Measurements from ENCODE around the gene NEURL3. TPM values are rescaled to one million over a fixed set of nuclear protein-coding genes. Genes with fewer than 3 reads are reported as not detected.

NEURL3 gene
- total and polyA plus RNA-seq, 4 donors = 0.24 to 2.1 (median 0.72) TPM

DNA sequence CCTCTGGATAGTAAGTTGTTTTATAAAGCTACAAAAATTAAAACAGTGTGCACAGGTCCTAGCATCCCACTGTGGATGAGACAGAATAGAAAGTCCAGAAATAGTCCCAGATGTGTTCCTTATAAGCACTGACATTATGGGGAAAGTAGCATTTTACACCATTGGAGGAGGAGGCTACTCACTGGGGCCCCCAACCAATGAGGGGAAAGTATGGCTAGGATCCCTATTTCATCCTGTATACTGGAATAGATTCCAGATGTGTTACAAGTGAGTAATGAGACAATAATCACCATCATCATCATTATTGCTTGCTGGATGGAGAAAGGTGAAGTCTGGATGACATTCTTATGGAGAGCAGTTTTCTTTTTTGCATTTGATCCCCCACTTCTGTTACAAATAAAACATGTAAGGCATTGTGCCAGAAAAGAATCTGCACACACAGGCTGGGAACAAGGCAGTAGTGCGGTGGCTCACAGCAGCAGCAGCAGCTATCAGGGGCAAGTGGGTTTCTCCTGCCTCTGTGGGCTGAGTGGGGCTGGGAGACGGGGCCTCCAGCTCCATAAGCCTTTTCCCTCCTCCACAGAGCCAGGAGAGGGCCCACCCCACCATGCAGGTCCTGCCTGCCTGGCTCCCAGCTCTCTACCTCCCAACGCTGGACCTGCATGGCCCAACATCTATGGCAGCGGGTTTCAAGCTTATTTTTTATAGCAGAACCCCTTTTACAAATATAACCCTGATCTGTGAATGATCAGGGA, 36.4 kb upstream of the NEURL3 start:
- no peaks in the 10 kb centered on the region for H3K27me3 ChIP-seq (ENCODE audit: control insufficient read depth in 3 of 3, insufficient read depth in 3 of 3, low read length in 2 of 3)
- TF ChIP-seq, protein P1, sequence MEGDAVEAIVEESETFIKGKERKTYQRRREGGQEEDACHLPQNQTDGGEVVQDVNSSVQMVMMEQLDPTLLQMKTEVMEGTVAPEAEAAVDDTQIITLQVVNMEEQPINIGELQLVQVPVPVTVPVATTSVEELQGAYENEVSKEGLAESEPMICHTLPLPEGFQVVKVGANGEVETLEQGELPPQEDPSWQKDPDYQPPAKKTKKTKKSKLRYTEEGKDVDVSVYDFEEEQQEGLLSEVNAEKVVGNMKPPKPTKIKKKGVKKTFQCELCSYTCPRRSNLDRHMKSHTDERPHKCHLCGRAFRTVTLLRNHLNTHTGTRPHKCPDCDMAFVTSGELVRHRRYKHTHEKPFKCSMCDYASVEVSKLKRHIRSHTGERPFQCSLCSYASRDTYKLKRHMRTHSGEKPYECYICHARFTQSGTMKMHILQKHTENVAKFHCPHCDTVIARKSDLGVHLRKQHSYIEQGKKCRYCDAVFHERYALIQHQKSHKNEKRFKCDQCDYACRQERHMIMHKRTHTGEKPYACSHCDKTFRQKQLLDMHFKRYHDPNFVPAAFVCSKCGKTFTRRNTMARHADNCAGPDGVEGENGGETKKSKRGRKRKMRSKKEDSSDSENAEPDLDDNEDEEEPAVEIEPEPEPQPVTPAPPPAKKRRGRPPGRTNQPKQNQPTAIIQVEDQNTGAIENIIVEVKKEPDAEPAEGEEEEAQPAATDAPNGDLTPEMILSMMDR (IDR thresholded peaks at IDR 0.05; ENCODE audit: control extremely low read depth, extremely low read depth) = no peak
- no peak for ATAC-seq (ENCODE audit: insufficient read depth, low FRiP score)
- DNase-seq = no peak
- WGBS, 2 donors = 94 to 95% methylated on average over 4 of the region's 4 CpGs
- peaks cover 0 to 2% (median 0%) of the 10 kb centered on the region in 4 donors for H3K9me3 ChIP-seq (ENCODE audit: control insufficient read depth in 4 of 4, insufficient read depth in 3 of 4, low read length in 3 of 4)
- no peak overlapping the region for H3K27ac ChIP-seq (ENCODE audit: low read depth in 1 of 2, low read length in 1 of 2)
- H3K36me3 ChIP-seq (ENCODE audit: control insufficient read depth in 4 of 4, insufficient read depth in 4 of 4, low read length in 4 of 4) = peaks cover 0 to 13% (median 0%) of the 10 kb centered on the region in 4 donors
- H3K9ac ChIP-seq (ENCODE audit: insufficient read depth in 1 of 2, low read length in 2 of 2) = no peak overlapping the region
- peaks cover 0 to 27% (median 0%) of the 10 kb centered on the region in 5 donors for H3K4me1 ChIP-seq (ENCODE audit: control insufficient read depth in 5 of 5, insufficient read depth in 5 of 5, low read length in 5 of 5)
- no peak overlapping the region for H3K4me3 ChIP-seq

DNA sequence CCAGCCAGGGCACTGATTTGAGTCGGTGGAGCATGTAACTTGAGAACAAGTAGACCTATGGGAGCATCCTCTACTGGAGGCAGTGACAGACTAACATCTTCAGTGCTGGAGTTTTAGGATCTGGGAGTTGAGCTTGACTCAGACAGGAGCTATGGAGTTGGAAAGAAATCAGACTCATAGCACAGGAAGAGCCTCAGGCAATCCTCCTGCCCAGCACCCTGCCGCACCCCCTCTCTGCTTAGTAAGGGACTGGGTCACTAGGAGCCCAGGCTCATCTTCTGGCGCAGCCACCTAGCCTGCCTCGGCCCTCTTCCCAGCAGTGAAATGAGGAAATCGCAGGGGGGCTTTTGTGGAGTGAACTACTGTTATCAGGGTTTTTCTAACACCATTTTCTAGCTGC, 35.0 kb upstream of the NEURL3 start:
- H3K27ac ChIP-seq (ENCODE audit: low read depth in 1 of 2, low read length in 1 of 2) = no peak overlapping the region
- peaks cover 0 to 28% (median 0%) of the 10 kb centered on the region in 5 donors for H3K4me1 ChIP-seq (ENCODE audit: control insufficient read depth in 5 of 5, insufficient read depth in 5 of 5, low read length in 5 of 5)
- no peak for DNase-seq
- H3K4me3 ChIP-seq = no peak overlapping the region
- no peaks in the 10 kb centered on the region for H3K27me3 ChIP-seq (ENCODE audit: control insufficient read depth in 3 of 3, insufficient read depth in 3 of 3, low read length in 2 of 3)
- ATAC-seq (ENCODE audit: insufficient read depth, low FRiP score) = no peak
- no peaks in the 10 kb centered on the region for H3K9me3 ChIP-seq (ENCODE audit: control insufficient read depth in 4 of 4, insufficient read depth in 3 of 4, low read length in 3 of 4)
- no peak overlapping the region for H3K9ac ChIP-seq (ENCODE audit: insufficient read depth in 1 of 2, low read length in 2 of 2)
- TF ChIP-seq, protein P1 (IDR thresholded peaks at IDR 0.05; ENCODE audit: control extremely low read depth, extremely low read depth) = no peak
- H3K36me3 ChIP-seq (ENCODE audit: control insufficient read depth in 4 of 4, insufficient read depth in 4 of 4, low read length in 4 of 4) = peaks cover 0 to 8% (median 0%) of the 10 kb centered on the region in 4 donors
- 78 to 86% methylated on average over 5 of the region's 5 CpGs for WGBS, 2 donors

DNA sequence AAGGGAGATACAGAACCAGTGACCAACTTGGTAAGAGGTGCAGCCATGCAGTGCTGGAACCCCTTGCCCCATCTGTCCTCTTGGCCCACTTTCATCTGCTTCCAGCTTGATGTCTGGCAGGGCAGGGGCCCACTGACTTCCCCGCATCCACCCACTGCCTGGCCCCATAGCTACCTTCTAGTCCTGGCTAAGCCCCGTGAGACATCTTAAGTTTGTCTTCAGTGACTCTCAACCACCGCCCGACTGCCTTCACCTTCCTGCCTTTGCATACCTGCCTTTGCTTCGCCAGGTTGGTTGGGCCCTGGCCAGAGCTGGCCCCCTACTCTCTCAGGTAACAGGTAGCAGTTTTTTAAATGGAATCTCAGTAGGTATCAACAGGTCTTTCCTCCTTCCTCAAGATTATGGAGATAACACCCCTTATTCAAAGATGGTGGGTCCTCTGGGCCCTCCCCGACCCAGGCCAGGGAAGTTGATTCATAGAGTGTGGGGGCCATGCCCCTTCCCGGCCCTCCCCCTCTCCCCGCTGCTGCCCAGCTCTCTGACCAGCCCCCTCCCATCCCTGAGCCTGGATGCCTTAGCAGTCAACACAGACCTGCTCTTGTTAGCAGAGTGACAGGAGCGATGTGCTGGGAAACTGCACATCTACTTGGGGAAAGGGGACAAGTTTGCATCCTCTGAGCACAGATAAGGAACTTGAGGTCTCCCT, 34.2 kb upstream of the NEURL3 start:
- H3K27ac ChIP-seq (ENCODE audit: low read depth in 1 of 2, low read length in 1 of 2) = peak overlapping the region in 1 of 2 donors; percentile 94
- H3K36me3 ChIP-seq (ENCODE audit: control insufficient read depth in 4 of 4, insufficient read depth in 4 of 4, low read length in 4 of 4) = peaks cover 0 to 8% (median 0%) of the 10 kb centered on the region in 4 donors
- no peak overlapping the region for H3K4me3 ChIP-seq
- no peak for DNase-seq
- H3K9ac ChIP-seq (ENCODE audit: insufficient read depth in 1 of 2, low read length in 2 of 2) = peak overlapping the region in 1 of 2 donors; percentile 17
- TF ChIP-seq, protein P1 (IDR thresholded peaks at IDR 0.05; ENCODE audit: control extremely low read depth, extremely low read depth) = no peak
- no peaks in the 10 kb centered on the region for H3K9me3 ChIP-seq (ENCODE audit: control insufficient read depth in 4 of 4, insufficient read depth in 3 of 4, low read length in 3 of 4)
- H3K27me3 ChIP-seq (ENCODE audit: control insufficient read depth in 3 of 3, insufficient read depth in 3 of 3, low read length in 2 of 3) = no peaks in the 10 kb centered on the region
- ATAC-seq (ENCODE audit: insufficient read depth, low FRiP score) = no peak
- 85 to 86% methylated on average over 9 of the region's 9 CpGs for WGBS, 2 donors
- peaks cover 0 to 30% (median 5%) of the 10 kb centered on the region in 5 donors for H3K4me1 ChIP-seq (ENCODE audit: control insufficient read depth in 5 of 5, insufficient read depth in 5 of 5, low read length in 5 of 5)

Data from lung (tissue), 12 donors.